Tibial nerve (tissue), 4 donors: ENCODE data around the gene WNT6. TPM values are rescaled to one million over a fixed set of nuclear protein-coding genes. Genes with fewer than 3 reads are reported as not detected.

Source experiments
- DNase-seq, 2 donors: peaks; one replicate each; pipeline ENCODE4 v3.0.0-alpha.2; 2019; ENCODE audit warnings: low spot score in 2 of 2
- H3K27ac ChIP-seq, 4 donors: fragments of 200-600 bp; sonication (generic) in 3 of 4; one replicate each; pipeline ENCODE4 v1.5.1; 2017 to 2019; ENCODE audit warnings: mild to moderate bottlenecking in 1 of 4
- H3K27me3 ChIP-seq, 2 donors: fragments of 200-600 bp; sonication (generic) in 1 of 2; one replicate each; pipeline versions ENCODE4 v1.5.1 to v1.6.0; 2017 to 2019
- H3K36me3 ChIP-seq, 3 donors: fragments of 200-600 bp; sonication (generic); one replicate each; pipeline ENCODE4 v1.5.1; 2018 to 2019
- H3K4me1 ChIP-seq, 4 donors: fragments of 200-600 bp; sonication (generic) in 3 of 4; one replicate each; pipeline ENCODE4 v1.5.1; 2017 to 2019
- H3K4me3 ChIP-seq, 4 donors: fragments of 200-600 bp; sonication (generic) in 3 of 4; one replicate each; pipeline ENCODE4 v1.5.1; 2017 to 2019; ENCODE audit warnings: mild to moderate bottlenecking in 1 of 4, moderate library complexity in 1 of 4
- H3K9me3 ChIP-seq, 4 donors: fragments of 200-600 bp; sonication (generic) in 3 of 4; one replicate each; pipeline ENCODE4 v1.5.1; 2017 to 2019
- CTCF ChIP-seq, 5 experiments: fragments of 200-600 bp in 3 of 5; fragments of 450-650 bp in 2 of 5; sonication (generic) in 3 of 5; IDR thresholded peaks; one replicate each; pipeline ENCODE4 v1.5.1; 2016 to 2019; ENCODE audit warnings: antibody characterized with exemption in 5 of 5, mild to moderate bottlenecking in 3 of 5, moderate library complexity in 2 of 5
- EP300 ChIP-seq, 2 donors: sonication (generic); formaldehyde crosslinking; IDR thresholded peaks; one replicate each; pipeline ENCODE4 v1.6.1; 2017; ENCODE audit warnings: antibody characterized with exemption in 2 of 2, mild to moderate bottlenecking in 1 of 2
- POLR2A ChIP-seq, 2 donors: fragments of 450-650 bp; IDR thresholded peaks; one replicate each; pipeline ENCODE4 v1.6.1; 2017; ENCODE audit warnings: antibody characterized with exemption in 2 of 2, mild to moderate bottlenecking in 2 of 2, moderate library complexity in 2 of 2
- WGBS, 2 donors: methylation state at CpG; one replicate each; pipeline ENCODE4 v1.1.5; 2018; 5-methylcytosine and 5-hydroxymethylcytosine counted together
- total RNA-seq, 4 donors: library from RNA; depleted of rRNA; stranded (reverse); fragments of >200 nt; gene quantifications; one replicate each; pipeline ENCODE4 v1.1.0, GENCODE V29; 2016

The WNT6 gene
- total RNA-seq, 4 donors from 2014 or later = 26.1 to 81.5 (median 48.2) TPM

GRCh38 chr2:218887079-218887478 lies 27.5 kb downstream of the WNT6 start:
- TF ChIP-seq POLR2A (IDR thresholded peaks at IDR 0.05) = no peak
- no peak for TF ChIP-seq CTCF (IDR thresholded peaks at IDR 0.05)
- TF ChIP-seq EP300 (IDR thresholded peaks at IDR 0.05) = no peak
- no peaks in the 10 kb centered on the region for H3K9me3 ChIP-seq
- no peak overlapping the region for H3K27ac ChIP-seq
- no peaks in the 10 kb centered on the region for H3K36me3 ChIP-seq
- H3K27me3 ChIP-seq = peaks cover 0 to 26% of the 10 kb centered on the region in 2 donors
- H3K4me1 ChIP-seq = peaks cover 0 to 26% (median 12%) of the 10 kb centered on the region in 4 donors
- no peak for DNase-seq
- H3K4me3 ChIP-seq = no peak overlapping the region
- 87 to 91% methylated on average over 3 of the region's 3 CpGs for WGBS, 2 donors

GRCh38 chr2:218888341-218888740 lies 28.7 kb downstream of the WNT6 start:
- Histone ChIP-seq H3K36me3 (no peaks in the 10 kb centered on the region), H3K4me3 (no peak overlapping the region)
- DNase-seq = no peak

GRCh38 chr2:218889937-218890336 lies 30.3 kb downstream of the WNT6 start:
- H3K4me3 ChIP-seq = no peak overlapping the region
- WGBS, 2 donors = 77 to 80% methylated on average over 21 to 23 of the region's 23 CpGs
- no peak overlapping the region for H3K27ac ChIP-seq
- TF ChIP-seq POLR2A (IDR thresholded peaks at IDR 0.05) = no peak
- no peak for TF ChIP-seq CTCF (IDR thresholded peaks at IDR 0.05)
- TF ChIP-seq EP300 (IDR thresholded peaks at IDR 0.05) = no peak
- no peaks in the 10 kb centered on the region for H3K9me3 ChIP-seq
- H3K27me3 ChIP-seq = peaks cover 0 to 20% of the 10 kb centered on the region in 2 donors
- H3K4me1 ChIP-seq = peaks cover 0 to 32% (median 12%) of the 10 kb centered on the region in 4 donors
- DNase-seq = no peak
- H3K36me3 ChIP-seq = no peaks in the 10 kb centered on the region

More at GRCh38 chr2:218888341-218888740, 28.7 kb downstream of the WNT6 start:
- WGBS, 2 donors = 81 to 100% methylated on average over 3 to 5 of the region's 5 CpGs
- no peaks in the 10 kb centered on the region for H3K9me3 ChIP-seq
- H3K27ac ChIP-seq = no peak overlapping the region
- peaks cover 0 to 18% of the 10 kb centered on the region in 2 donors for H3K27me3 ChIP-seq
- peaks cover 0 to 27% (median 13%) of the 10 kb centered on the region in 4 donors for H3K4me1 ChIP-seq
- TF ChIP-seq POLR2A (IDR thresholded peaks at IDR 0.05) (no peak), CTCF (IDR thresholded peaks at IDR 0.05) (no peak), EP300 (IDR thresholded peaks at IDR 0.05) (no peak)

GRCh38 chr2:218890369-218890768 lies 30.8 kb downstream of the WNT6 start:
- Histone ChIP-seq H3K27me3 (peaks cover 0 to 24% of the 10 kb centered on the region in 2 donors), H3K9me3 (no peaks in the 10 kb centered on the region), H3K4me1 (peaks cover 0 to 32% (median 13%) of the 10 kb centered on the region in 4 donors), H3K27ac (no peak overlapping the region), H3K4me3 (no peak overlapping the region), H3K36me3 (no peaks in the 10 kb centered on the region)
- DNase-seq = no peak
- TF ChIP-seq CTCF (IDR thresholded peaks at IDR 0.05) (no peak), POLR2A (IDR thresholded peaks at IDR 0.05) (no peak), EP300 (IDR thresholded peaks at IDR 0.05) (no peak)
- WGBS, 2 donors = 65 to 83% methylated on average over 3 of the region's 3 CpGs

GRCh38 chr2:218891275-218892135 lies 31.9 kb downstream of the WNT6 start:
- Histone ChIP-seq H3K4me3 (no peak overlapping the region), H3K27me3 (peaks cover 0 to 35% of the 10 kb centered on the region in 2 donors), H3K27ac (no peak overlapping the region), H3K4me1 (peaks cover 0 to 32% (median 16%) of the 10 kb centered on the region in 4 donors), H3K9me3 (no peaks in the 10 kb centered on the region), H3K36me3 (no peaks in the 10 kb centered on the region)
- WGBS, 2 donors = 58% methylated on average over 19 of the region's 19 CpGs
- no peak for TF ChIP-seq EP300 (IDR thresholded peaks at IDR 0.05)
- TF ChIP-seq CTCF (IDR thresholded peaks at IDR 0.05) = no peak
- no peak for TF ChIP-seq POLR2A (IDR thresholded peaks at IDR 0.05)
- no peak for DNase-seq
